HL-60 (cell line): Measurements from ENCODE around the gene HOXB6.

Source experiments
- DNase-seq, 2 experiments: peaks; one replicate each; pipeline ENCODE4 v3.0.0-alpha.2; 2010 to 2020; ENCODE audit warnings: low read depth in 1 of 2, low spot score in 1 of 2
- H3K27ac ChIP-seq: fragments of 250-450 bp; sonication (Bioruptor Pico); replicated peaks from 2 replicates; pipeline ENCODE4 v1.5.1; 2020; ENCODE audit warnings: mild to moderate bottlenecking, moderate library complexity
- H3K27me3 ChIP-seq: fragments of 250-450 bp; sonication (Bioruptor Pico); 2 replicates; pipeline ENCODE4 v1.5.1; 2021; ENCODE audit warnings: mild to moderate bottlenecking, moderate library complexity; ENCODE audit not compliant: insufficient read depth, poor library complexity, severe bottlenecking
- H3K4me3 ChIP-seq: replicated peaks from 2 replicates; pipeline ENCODE4 v1.5.1; 2011; ENCODE audit warnings: mild to moderate bottlenecking, control low read depth, low read length; ENCODE audit not compliant: insufficient read depth
- CTCF ChIP-seq: IDR thresholded peaks from one replicate; pipeline ENCODE4 v1.5.1; 2011; ENCODE audit warnings: low read length, control low read depth, inconsistent platforms; ENCODE audit not compliant: insufficient read depth
- GABPA ChIP-seq: IDR thresholded peaks from 2 replicates; pipeline ENCODE4 v1.6.1; 2012; ENCODE audit warnings: low read depth
- POLR2AphosphoS5 ChIP-seq: IDR thresholded peaks from 2 replicates; pipeline ENCODE4 v1.6.1; 2012; ENCODE audit warnings: low read depth
- REST ChIP-seq: IDR thresholded peaks from 2 replicates; pipeline ENCODE4 v1.6.1; 2012; ENCODE audit warnings: low read depth; ENCODE audit not compliant: insufficient replicate concordance
- SPI1 ChIP-seq: IDR thresholded peaks from 2 replicates; pipeline ENCODE4 v1.6.1; 2012; ENCODE audit warnings: low read depth, mild to moderate bottlenecking, borderline replicate concordance

Gene HOXB6

GRCh38 chr17:48609759-48610281 lies 5.0 kb upstream of the HOXB6 start:
- Histone ChIP-seq H3K27me3 (peaks cover 66% of the 10 kb centered on the region), H3K4me3 (no peak overlapping the region), H3K27ac (no peak overlapping the region)
- no peak for TF ChIP-seq REST
- TF ChIP-seq POLR2AphosphoS5: no peak
- no peak for TF ChIP-seq GABPA
- TF ChIP-seq CTCF: no peak
- TF ChIP-seq SPI1: no peak
- no peak for DNase-seq

GRCh38 chr17:48609033-48609432 lies 4.2 kb upstream of the HOXB6 start:
- TF ChIP-seq POLR2AphosphoS5 (no peak), REST (no peak), SPI1 (no peak), CTCF (no peak), GABPA (no peak)
- Histone ChIP-seq H3K27me3 (peaks cover 69% of the 10 kb centered on the region), H3K4me3 (no peak overlapping the region), H3K27ac (no peak overlapping the region)
- no peak for DNase-seq

- DNase-seq: no peak
- Histone ChIP-seq H3K27me3 (peaks cover 69% of the 10 kb centered on the region), H3K4me3 (no peak overlapping the region), H3K27ac (no peak overlapping the region)
- TF ChIP-seq GABPA (no peak), REST (no peak), POLR2AphosphoS5 (no peak), CTCF (no peak), SPI1 (no peak)
These were observed 3.7 kb upstream of the HOXB6 start for GRCh38 chr17:48608494-48608834.
